Measurements from ENCODE around the gene LMTK2.
A peak's percentile ranks its signal among the peaks of the same experiment; 100 is the strongest.

LMTK2 gene

DNA sequence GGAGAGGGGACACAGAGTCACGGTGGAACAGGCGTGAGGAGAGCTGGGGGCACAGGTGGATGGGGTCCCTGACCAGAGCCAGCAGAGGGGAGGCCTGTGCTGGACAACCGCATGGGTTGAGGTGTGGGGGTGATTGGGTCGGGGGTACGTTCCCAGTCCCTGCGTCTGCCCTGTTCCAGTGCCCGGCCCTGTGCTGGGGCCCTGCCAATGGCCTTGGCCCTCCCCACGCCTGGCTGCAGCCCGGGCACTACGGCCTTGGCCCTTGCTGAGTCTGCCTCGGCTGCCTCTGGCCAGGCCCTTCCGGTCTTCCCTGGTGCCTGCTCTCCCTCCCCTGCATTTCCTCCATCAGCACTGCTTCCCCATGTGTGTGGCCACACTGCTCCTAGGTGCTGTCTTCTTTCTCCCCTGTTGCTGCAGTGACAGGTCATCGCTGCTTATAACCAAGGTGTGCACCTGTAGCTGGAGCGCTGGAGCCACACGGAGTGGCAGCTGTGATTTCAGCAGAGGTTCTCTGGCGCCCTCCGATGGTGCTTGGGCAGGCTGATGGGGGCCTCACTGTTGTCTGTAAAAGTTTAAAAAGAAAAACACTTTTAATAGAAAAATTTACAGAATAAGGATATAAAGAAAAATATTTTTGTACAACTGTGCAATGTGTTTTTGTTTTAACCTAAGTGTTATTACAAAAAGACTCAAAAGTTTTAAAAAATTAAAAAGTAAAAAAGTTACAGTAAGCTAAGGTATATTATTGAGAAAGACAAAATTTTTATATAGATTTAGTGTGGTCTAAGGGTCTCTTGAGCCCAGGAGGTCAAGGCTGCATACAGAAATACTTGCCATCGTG, 59.4 kb downstream of the LMTK2 start:
- DNase-seq: peak; percentile 68
- in situ Hi-C loops (cut with HindIII; ENCODE audit: low pct_ligation_motif_present, low pct_unique_long_range_greater_than_20kb, low sequenced_read_pairs): loop anchor here (10.0 kb wide), 1 partner anchor 131 kb away; no protein-coding TSS in a partner anchor

DNA sequence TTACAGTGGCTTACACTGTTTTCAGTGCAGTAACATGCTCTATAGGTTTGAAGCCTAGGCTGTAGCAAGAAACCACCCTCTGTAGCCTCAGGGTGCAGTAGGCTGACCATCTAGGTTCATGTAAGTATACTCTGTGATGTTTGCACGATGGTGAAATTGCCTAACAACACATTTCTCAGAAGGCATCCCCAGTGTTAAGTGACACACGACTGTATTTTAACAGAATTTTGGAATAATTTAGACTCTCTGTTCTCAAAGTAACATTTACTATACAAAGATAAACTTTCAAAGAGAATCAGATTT, 60.0 kb downstream of the LMTK2 start:
- in situ Hi-C loops (cut with HindIII; ENCODE audit: low pct_ligation_motif_present, low pct_unique_long_range_greater_than_20kb, low sequenced_read_pairs): loop anchor here (10.0 kb wide), 1 partner anchor 132 kb away; no protein-coding TSS in a partner anchor
- no peak for DNase-seq

DNA sequence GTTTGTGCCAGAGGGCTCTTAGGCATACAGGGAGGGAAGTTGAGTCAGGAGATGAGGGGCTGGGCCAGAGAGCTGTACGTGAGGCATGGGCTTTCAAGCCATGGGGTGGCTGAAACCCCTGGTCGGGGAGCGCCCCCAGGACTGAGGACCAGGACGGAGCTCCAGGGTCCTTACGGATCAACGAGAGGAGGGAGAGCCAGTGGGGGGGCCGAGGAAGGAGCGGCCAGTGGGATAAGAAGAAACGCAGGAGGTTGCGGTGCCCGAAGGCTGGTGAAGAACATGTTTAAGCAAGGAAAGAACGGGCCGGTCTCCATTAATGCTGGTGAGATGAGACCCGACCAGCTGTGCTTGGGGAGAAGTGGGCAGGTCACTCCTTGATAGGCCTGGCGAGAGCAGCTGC, 61.0 kb downstream of the LMTK2 start:
- in situ Hi-C loops (cut with HindIII; ENCODE audit: low pct_ligation_motif_present, low pct_unique_long_range_greater_than_20kb, low sequenced_read_pairs): loop anchor here (10.0 kb wide), 1 partner anchor 133 kb away; no protein-coding TSS in a partner anchor

DNA sequence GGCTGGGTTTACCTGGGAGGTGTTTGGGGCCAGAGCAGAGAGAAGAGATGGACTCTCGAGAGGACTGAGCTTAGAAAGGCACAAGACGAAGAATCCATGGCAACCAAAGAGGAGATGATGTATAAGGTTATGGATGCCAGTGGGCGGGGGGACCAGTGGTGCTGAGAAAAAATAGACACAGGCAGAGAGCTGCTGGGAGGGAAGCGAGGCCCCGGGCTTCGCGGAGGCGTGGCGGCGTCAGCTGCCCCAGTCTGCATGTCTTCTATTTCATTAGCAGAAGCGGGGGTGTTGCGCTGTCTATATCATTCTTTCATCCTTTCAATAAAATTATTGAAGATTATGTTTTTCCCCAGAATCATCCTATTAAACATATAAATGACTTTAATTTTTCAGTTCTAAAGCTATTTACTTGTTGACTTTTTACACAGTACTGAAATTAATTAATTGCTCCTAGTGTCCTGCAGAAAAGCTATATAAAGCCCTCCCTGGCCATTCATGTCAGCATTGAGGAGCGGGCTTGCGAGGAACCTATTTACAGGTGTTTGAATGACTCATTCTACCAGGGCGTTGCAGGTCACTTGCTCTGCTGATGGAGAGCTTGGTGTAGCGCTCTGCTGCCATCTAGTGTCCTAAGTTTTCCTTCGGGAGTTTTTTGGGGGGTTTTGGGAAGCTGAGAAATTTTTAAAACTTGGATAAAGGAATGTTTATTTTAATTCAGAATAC, 61.7 kb downstream of the LMTK2 start:
- in situ Hi-C loops (cut with HindIII; ENCODE audit: low pct_ligation_motif_present, low pct_unique_long_range_greater_than_20kb, low sequenced_read_pairs): loop anchor here (10.0 kb wide), 1 partner anchor 134 kb away; no protein-coding TSS in a partner anchor
- DNase-seq: peak; percentile 77

More for the DNA sequence above, 61.0 kb downstream of the LMTK2 start:
- DNase-seq: no peak

DNA sequence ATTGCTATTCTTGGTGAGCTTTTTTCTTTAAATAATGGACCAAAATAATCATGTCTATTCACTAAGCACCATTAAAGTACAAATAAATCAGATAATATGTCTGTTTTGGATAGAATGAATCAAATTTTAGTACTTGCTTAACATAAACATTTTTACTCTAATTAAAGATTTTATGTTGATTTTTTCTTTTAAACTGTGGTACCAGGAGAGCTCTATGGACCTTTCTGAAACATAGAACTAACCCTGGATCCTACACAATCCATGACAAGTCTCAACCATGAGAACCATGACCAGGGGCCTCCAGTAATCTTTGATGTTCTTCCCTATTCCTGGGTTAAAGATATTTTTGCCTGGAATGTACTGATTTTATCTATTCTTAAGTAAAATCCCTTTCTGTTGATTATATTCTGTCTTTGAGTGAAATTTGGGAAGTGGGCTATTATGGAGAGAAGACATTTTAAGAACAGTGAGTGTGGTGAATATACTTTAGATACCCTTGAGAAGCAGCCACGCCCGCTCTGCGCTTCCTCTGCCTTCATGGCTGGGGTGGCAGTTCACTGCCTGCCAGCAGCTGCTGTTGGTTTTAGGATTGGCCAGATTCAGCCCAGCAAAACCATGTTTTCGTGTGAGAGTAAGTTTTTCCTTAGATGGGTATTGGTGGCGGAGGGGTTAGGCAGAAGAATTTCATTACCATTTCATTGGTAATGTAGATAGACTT, 62.4 kb downstream of the LMTK2 start:
- in situ Hi-C loops (cut with HindIII; ENCODE audit: low pct_ligation_motif_present, low pct_unique_long_range_greater_than_20kb, low sequenced_read_pairs): loop anchor here (10.0 kb wide), 1 partner anchor 134 kb away; no protein-coding TSS in a partner anchor
- no peak for DNase-seq

DNA sequence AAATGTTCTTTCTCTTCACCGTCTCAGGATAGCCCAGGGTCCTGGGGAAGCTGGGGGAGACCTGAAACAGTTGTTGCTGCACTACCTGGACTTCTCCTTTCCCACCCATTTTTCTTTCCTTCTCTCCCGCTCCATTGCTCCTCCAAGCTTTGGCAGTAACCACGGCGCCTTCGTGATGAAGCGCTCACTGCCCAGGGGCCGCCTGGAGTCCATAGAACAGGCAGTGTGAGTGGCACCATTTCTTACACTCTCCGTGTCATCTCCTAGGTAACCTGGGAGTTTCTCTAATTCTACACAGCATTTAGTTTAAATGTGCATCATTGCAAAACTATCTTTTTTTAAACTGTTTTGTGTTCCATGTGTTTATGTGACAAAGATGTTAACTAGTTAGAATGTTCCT, 64.3 kb downstream of the LMTK2 start:
- in situ Hi-C loops (cut with HindIII; ENCODE audit: low pct_ligation_motif_present, low pct_unique_long_range_greater_than_20kb, low sequenced_read_pairs): no loop called here
- no peak for DNase-seq

DNA sequence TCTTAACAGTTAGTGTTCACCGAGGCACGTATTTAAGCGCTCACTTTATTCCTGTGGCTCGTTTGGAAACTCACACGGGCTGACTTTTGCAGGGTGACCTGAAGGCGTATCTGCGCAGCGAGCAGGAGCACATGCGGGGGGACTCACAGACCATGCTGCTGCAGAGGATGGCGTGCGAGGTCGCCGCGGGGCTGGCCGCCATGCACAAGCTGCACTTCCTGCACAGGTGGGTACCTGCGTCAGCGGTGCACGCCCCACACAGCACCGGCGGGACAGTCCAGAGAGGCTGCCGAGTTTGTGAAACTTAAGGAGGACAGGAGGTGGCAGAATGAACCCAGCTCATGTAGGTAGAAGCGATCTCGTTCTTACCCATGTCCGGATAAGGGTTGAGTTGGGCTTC, 64.8 kb downstream of the LMTK2 start:
- in situ Hi-C loops (cut with HindIII; ENCODE audit: low pct_ligation_motif_present, low pct_unique_long_range_greater_than_20kb, low sequenced_read_pairs): no loop called here
- no peak for DNase-seq

DNA sequence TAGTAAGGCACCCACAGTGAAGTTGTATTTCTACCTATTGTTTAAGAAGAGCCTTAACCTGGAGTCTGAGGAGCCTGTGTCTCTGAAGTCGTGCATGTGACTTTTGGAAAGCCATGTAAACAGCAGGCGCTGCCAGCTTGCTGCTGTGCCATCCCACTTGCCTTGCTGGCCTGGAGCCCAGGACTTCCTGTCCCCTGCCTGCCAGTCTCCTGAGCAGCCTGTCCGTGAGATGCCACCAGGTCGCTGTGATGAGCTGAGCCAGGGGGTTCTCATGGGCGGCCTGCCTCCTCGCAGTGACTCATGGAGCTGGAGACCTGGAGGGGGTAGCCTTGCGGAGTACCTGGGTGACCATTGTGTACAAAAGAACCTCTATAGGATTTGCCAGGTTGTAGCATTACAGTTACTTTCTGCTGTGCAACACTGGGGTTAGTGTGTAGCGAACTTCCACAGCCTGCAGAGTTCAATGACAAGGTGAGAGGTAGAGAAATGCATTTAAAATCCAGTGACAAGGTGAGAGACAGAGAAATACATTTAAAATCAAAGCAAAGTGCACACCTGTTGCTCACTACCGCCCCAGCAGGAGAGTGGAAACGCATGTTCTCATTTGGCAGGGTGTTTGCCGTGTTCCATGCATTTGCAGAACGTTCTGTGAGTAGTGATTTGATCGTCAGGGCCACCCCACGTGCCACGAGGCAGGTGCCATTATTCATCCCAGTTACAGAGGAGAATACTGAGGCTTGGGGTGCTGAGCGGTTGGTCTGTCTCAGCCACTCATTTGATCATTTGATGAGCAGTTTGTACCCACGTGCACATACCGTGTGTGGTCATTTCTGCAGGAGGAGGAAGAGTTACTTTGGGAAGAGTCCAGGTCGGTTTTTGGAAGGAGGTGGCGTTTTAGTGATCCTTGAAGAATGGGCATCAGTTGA, 67.9 kb downstream of the LMTK2 start:
- in situ Hi-C loops (cut with HindIII; ENCODE audit: low pct_ligation_motif_present, low pct_unique_long_range_greater_than_20kb, low sequenced_read_pairs): no loop called here
- DNase-seq: no peak

DNA sequence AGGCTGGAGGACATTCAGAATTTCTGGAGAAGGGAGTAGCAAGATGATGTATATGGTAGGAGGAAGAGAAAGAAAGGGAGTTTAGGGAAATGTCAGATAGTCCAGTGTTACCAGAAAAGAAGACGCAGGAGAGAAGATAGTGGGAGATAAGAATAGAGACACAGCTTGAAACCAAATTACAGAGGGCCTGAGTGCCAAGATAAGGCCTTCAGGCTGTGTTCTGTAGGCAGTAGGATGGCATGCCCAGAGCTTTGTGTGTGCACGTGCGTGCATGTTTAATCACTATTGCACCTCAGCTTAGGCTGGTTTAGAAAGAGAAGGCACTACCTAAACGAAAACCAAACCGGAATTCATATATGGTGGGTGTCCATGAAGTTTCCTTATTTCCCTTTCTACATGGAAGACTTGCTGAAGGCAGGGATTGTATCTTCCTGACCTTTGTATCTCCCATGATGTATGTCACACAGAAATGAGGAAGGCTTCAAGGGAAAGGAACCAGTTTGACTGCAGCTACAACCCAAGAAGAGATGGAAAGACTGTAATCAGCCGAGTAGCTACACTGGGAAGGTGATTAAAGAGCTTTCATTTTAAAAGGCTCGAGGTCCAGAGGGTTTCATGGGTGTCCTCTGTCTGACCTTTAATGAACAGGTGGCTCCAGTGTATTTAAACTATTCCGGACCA, 68.7 kb downstream of the LMTK2 start:
- in situ Hi-C loops (cut with HindIII; ENCODE audit: low pct_ligation_motif_present, low pct_unique_long_range_greater_than_20kb, low sequenced_read_pairs): no loop called here
- DNase-seq: no peak

DNA sequence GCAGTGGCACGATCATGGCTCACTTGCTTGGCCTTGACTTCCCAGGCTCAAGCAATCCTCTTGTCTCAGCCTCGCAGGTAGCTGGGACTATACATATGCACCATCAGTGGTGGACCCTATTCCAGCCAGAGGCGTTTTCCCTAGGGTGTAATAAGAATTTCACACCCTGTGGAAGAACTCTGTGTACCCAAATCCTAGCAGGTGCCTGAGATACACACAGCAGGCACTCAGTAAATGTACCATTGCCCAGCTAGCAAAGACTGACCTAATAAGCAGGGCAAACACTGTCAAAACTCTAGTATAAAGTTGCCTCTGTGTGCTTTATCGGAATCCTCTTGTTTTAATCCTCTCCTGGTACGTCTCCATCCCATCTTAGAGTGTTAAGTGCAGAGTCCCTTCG, 70.9 kb downstream of the LMTK2 start:
- DNase-seq: no peak
- in situ Hi-C loops (cut with HindIII; ENCODE audit: low pct_ligation_motif_present, low pct_unique_long_range_greater_than_20kb, low sequenced_read_pairs): no loop called here

DNA sequence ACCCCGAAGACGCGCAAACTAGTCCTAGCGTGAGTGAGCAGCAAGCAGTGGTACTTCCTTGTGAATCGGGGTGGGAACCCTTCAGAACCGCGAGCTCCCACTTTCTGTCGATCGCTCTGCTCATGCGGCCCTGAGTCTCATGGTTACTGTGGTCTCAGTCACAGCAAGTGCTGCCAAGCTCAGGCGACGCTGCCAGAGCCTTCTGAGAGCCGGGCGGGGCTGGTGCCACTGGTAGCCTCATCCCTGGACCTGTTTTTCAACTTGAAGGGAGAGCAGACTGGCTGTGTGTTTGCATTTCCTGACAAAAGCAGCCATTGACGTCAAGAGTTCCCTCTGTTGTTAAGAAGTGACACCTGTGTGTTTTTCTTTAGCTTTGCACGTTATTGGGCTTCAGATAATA, 71.7 kb downstream of the LMTK2 start:
- in situ Hi-C loops (cut with HindIII; ENCODE audit: low pct_ligation_motif_present, low pct_unique_long_range_greater_than_20kb, low sequenced_read_pairs): no loop called here
- DNase-seq: no peak

DNA sequence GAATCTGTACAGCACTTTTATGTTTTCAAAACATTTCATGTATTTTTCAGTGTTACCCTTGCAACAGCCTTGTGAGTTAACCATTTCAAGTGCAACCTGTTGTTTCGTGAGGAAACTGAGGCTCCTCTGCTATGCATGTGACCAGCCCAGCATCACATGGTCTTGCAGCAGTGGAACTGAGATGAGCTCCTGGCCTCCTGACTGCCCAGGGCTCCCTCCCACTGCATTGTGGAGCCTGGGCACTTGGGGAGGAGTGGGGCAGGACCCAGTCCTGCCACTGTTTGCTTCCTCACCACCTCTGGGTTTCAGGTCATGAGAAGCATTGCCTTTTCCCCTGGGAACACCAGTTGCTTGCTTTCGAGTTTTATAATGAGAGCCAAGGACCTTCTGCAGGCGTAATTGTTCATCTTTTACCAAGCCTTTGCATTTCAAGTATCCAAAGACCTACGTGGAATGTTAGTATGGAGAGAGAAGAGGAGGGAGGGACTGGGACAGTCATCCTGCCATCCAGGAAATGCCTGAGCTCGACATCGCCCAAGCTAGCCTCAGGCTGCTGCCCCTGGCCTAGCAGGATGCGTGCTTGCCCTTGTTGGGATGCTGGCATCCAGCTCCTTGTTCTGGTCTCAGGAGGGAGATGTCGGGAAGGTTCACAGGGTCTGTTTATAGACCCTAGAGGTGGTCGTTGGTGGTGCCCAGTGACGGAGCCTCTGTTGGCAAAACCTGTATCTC, 72.3 kb downstream of the LMTK2 start:
- in situ Hi-C loops (cut with HindIII; ENCODE audit: low pct_ligation_motif_present, low pct_unique_long_range_greater_than_20kb, low sequenced_read_pairs): no loop called here
- no peak for DNase-seq

DNA sequence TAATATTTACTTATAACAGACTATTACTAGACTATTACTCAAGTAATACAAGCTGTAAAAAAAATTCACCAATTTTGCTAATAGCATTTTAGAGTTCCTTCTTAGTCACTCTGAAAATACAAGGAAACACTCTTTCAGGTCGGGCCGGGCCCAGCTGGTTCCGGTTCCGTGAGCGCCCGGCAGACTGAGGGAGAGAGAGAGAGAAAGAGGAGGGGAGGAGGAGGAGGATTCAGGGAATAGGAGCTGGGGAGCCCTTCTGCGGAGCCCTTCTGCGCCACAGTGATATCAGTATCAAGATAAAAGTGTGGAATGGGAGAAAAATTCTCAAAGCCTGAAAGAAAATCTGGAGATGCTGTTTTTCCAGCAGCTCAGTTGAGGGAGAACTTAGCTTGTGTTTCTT, 74.1 kb downstream of the LMTK2 start:
- DNase-seq: no peak
- in situ Hi-C loops (cut with HindIII; ENCODE audit: low pct_ligation_motif_present, low pct_unique_long_range_greater_than_20kb, low sequenced_read_pairs): no loop called here

DNA sequence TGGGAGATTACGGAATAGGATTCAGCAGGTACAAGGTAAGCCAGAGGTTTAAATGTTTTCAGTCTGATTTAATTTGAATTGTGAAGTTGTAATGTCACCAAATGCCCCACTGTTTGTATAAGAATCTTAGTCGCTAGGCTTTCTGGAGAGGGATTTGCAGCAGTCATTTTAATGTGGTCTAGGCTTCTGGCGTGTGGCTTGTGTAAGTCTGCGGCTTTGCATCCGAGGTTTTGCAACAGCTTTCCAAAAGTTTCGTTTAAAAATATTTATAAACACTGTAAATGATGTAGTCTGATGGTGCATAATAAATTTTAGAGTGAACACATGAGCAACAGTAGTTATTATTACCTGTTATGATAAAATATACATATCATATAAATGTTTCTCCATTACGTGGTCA, 78.4 kb downstream of the LMTK2 start:
- in situ Hi-C loops (cut with HindIII; ENCODE audit: low pct_ligation_motif_present, low pct_unique_long_range_greater_than_20kb, low sequenced_read_pairs): no loop called here
- no peak for DNase-seq

DNA sequence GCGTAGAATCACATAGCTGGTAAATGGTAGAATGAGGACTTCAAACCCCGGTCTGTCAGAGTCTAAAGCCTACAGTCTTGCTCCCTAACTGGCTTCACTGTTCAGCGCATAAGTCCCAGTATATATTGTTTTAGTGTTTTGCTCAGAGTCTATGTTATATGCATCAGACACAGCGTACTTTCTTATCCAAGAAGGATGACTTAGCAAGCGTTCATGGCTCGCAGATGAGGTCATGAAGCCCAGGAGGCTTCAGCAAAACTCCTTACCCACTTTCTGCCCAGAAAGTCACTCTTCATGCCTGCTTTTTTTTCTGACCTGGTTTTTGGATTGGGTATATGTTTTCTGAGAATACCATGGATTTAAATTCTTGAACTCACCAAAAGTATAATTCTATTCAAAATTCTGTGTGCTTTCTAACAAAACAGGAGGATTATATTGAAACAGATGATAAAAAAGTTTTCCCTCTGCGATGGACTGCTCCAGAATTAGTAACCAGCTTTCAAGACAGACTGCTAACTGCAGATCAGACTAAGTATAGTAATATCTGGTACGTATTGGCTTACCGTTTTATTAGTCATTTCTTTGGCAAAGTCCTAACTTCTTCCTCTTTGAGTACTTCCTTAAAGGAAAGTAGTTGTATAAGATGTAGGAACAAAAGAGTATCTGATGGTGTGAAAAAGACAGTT, 79.9 kb downstream of the LMTK2 start:
- DNase-seq: no peak
- in situ Hi-C loops (cut with HindIII; ENCODE audit: low pct_ligation_motif_present, low pct_unique_long_range_greater_than_20kb, low sequenced_read_pairs): no loop called here

DNA sequence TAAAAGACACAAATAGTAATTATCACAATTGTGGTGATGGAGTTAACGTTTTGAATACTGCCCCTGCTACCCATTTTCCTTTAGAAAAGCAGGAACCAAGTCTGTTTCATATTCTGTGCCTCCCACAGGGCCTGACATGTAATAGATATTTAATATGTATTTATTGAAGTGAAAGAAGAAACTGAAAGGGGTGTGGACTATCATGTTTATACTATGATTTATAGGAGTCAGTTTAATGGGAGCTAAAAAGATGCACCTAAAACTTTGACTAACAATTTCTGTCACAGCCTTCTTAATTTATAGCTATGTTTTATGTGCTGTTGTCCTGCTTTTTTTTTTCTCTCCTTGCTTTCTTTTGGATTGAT, 80.5 kb downstream of the LMTK2 start:
- in situ Hi-C loops (cut with HindIII; ENCODE audit: low pct_ligation_motif_present, low pct_unique_long_range_greater_than_20kb, low sequenced_read_pairs): no loop called here
- DNase-seq: no peak

DNA sequence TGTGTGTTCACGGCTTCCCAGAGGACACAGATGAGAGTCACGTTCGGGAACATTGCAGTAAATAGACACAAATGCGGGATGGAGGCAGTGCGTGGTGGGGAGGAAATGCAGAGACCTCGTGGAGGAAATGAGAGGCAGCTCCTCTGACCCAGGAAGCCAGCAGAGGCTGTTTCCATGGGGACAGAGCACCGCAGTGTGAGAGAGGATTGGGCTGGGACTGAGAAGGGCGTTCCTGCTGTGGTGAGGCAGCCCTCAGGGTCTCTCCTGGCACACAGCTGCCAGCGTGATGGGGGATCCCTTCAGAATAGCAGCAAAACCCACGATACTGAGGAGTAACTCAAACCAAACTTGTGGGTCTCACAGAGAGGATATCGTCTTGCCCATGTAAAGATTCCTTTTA, 82.9 kb downstream of the LMTK2 start:
- in situ Hi-C loops (cut with HindIII; ENCODE audit: low pct_ligation_motif_present, low pct_unique_long_range_greater_than_20kb, low sequenced_read_pairs): no loop called here
- no peak for DNase-seq
